Measurements from ENCODE around the gene TLCD3B. TPM values are rescaled to one million over a fixed set of nuclear protein-coding genes. Genes with fewer than 3 reads are reported as not detected.

Gene TLCD3B
- polyA plus RNA-seq, 1 donor from 2014 or later, result 18.9 TPM

- no peak overlapping the region for H3K4me2 ChIP-seq (ENCODE audit: low read length)
- no peak overlapping the region for H3K27ac ChIP-seq (ENCODE audit: low read length)
- no peaks in the 10 kb centered on the region for H3K27me3 ChIP-seq (ENCODE audit: insufficient read depth, low read depth, low read length)
- no peaks in the 10 kb centered on the region for H3K36me3 ChIP-seq (ENCODE audit: insufficient read depth, low read length)
- no peaks in the 10 kb centered on the region for H3F3A ChIP-seq (ENCODE audit: insufficient read depth, low read length, poor library complexity, severe bottlenecking)
- no peaks in the 10 kb centered on the region for H3K9me2 ChIP-seq (ENCODE audit: insufficient read depth, low read length)
- no peaks in the 10 kb centered on the region for H3K9me3 ChIP-seq (ENCODE audit: low read length)
- no peak overlapping the region for H3K9ac ChIP-seq (ENCODE audit: low read length)
- H4K20me1 ChIP-seq (ENCODE audit: insufficient read depth), result no peaks in the 10 kb centered on the region
- H3K79me2 ChIP-seq (replicated peaks; ENCODE audit: insufficient read depth, low read length), result no peaks in the 10 kb centered on the region
- H2AFZ ChIP-seq (ENCODE audit: low read depth, low read length), result no peak overlapping the region
- TF ChIP-seq SMC3 (conservative IDR thresholded peaks at IDR 0.05; ENCODE audit: poor library complexity) (no peak), REST (IDR thresholded peaks at IDR 0.05; ENCODE audit: borderline replicate concordance) (no peak), POLR2AphosphoS5 (IDR thresholded peaks at IDR 0.05) (no peak), CTCF (IDR thresholded peaks at IDR 0.05; ENCODE audit: poor library complexity, severe bottlenecking) (no peak), EZH2 (IDR thresholded peaks at IDR 0.05; ENCODE audit: borderline replicate concordance, insufficient read depth, low read length, poor library complexity, severe bottlenecking) (no peak), RAD21 (conservative IDR thresholded peaks at IDR 0.05) (no peak), EP300 (conservative IDR thresholded peaks at IDR 0.05; ENCODE audit: poor library complexity, severe bottlenecking) (no peak)
- no peak overlapping the region for H3K4me3 ChIP-seq (ENCODE audit: low read length)
Measured at GRCh38 chr16:30025574-30025973, 5.5 kb downstream of the TLCD3B start.

GRCh38 chr16:30025156-30025555 is 5.9 kb downstream of the TLCD3B start:
- Histone ChIP-seq H3K4me3 (ENCODE audit: low read length) (no peak overlapping the region), H3K79me2 (replicated peaks; ENCODE audit: insufficient read depth, low read length) (no peaks in the 10 kb centered on the region), H3F3A (ENCODE audit: insufficient read depth, low read length, poor library complexity, severe bottlenecking) (no peaks in the 10 kb centered on the region), H3K9me3 (ENCODE audit: low read length) (no peaks in the 10 kb centered on the region), H3K9ac (ENCODE audit: low read length) (no peak overlapping the region), H3K27me3 (ENCODE audit: insufficient read depth, low read depth, low read length) (no peaks in the 10 kb centered on the region), H4K20me1 (ENCODE audit: insufficient read depth) (no peaks in the 10 kb centered on the region), H3K9me2 (ENCODE audit: insufficient read depth, low read length) (no peaks in the 10 kb centered on the region), H2AFZ (ENCODE audit: low read depth, low read length) (no peak overlapping the region), H3K4me2 (ENCODE audit: low read length) (no peak overlapping the region), H3K27ac (ENCODE audit: low read length) (no peak overlapping the region), H3K36me3 (ENCODE audit: insufficient read depth, low read length) (no peaks in the 10 kb centered on the region)
- TF ChIP-seq CTCF (IDR thresholded peaks at IDR 0.05; ENCODE audit: poor library complexity, severe bottlenecking) (no peak), TAF1 (IDR thresholded peaks at IDR 0.05; ENCODE audit: low read depth) (no peak), RAD21 (conservative IDR thresholded peaks at IDR 0.05) (no peak), EP300 (conservative IDR thresholded peaks at IDR 0.05; ENCODE audit: poor library complexity, severe bottlenecking) (no peak), MXI1 (conservative IDR thresholded peaks at IDR 0.05; ENCODE audit: poor library complexity, severe bottlenecking) (no peak), SMC3 (conservative IDR thresholded peaks at IDR 0.05; ENCODE audit: poor library complexity) (no peak), POLR2AphosphoS5 (IDR thresholded peaks at IDR 0.05) (no peak), REST (IDR thresholded peaks at IDR 0.05; ENCODE audit: borderline replicate concordance) (no peak), EZH2 (IDR thresholded peaks at IDR 0.05; ENCODE audit: borderline replicate concordance, insufficient read depth, low read length, poor library complexity, severe bottlenecking) (no peak)

All from neural cell (in vitro differentiated cells).